Endothelial cell of umbilical vein (primary cell): ENCODE measurements around the gene IFNL3. TPM values are rescaled to one million over a fixed set of nuclear protein-coding genes. Genes with fewer than 3 reads are reported as not detected.
"Not testable (repeated sequence)": the region's sequence is repeated elsewhere in the genome, so short reads cannot be mapped to it uniquely, and the experiment has no call there.

Source experiments
- Bru-seq: library from RNA; stranded (reverse); fragments of 400-500 nt; gene quantifications from one replicate; lab custom pipeline; 2021; lab: Mats Ljungman, UMichigan
- BruChase-seq, 2 experiments: library from RNA; stranded (reverse); fragments of 400-500 nt; gene quantifications; one replicate each; lab custom pipeline; 2021; lab: Mats Ljungman, UMichigan
- BruUV-seq: library from RNA; stranded (reverse); fragments of 400-500 nt; replicated peaks from 2 replicates; lab custom pipeline; 2021; lab: Mats Ljungman, UMichigan
- CTCF ChIA-PET: fragments of 300-600, 350-600 bp; sonication (Branson Sonifier 250); formaldehyde crosslinking; loops from one replicate; lab custom pipeline; 2021; ENCODE audit warnings: antibody characterized with exemption, inconsistent platforms; lab: Charles Lee
- POLR2A ChIA-PET: fragments of 300-600, 350-600 bp; sonication (Branson Sonifier 250); formaldehyde crosslinking; loops from one replicate; lab custom pipeline; 2021; ENCODE audit warnings: antibody characterized with exemption, inconsistent platforms; lab: Charles Lee
- DNase-seq: peaks from one replicate; pipeline ENCODE4 v3.0.0-alpha.2; 2011; ENCODE audit warnings: low read depth, low spot score
- FAIRE-seq: peaks from 2 replicates; lab custom pipeline; 2011; peaks lifted over from hg19 to GRCh38; lab: Jason Lieb, UNC
- H2AFZ ChIP-seq: 2 replicates; pipeline ENCODE4 v1.6.0; 2012; ENCODE audit warnings: low read depth, low read length, control low read depth, inconsistent platforms
- H3K27ac ChIP-seq: 2 replicates; pipeline ENCODE4 v1.5.1; 2011; ENCODE audit warnings: low read depth, mild to moderate bottlenecking, control low read depth, low read length, moderate library complexity; ENCODE audit not compliant: insufficient read depth
- H3K27me3 ChIP-seq, 2 experiments: 2 replicates each; pipeline versions ENCODE4 v1.6.0 to v1.6.1; 2011; ENCODE audit warnings: low read length in 2 of 2, mixed read lengths in 1 of 2; ENCODE audit not compliant: control insufficient read depth in 2 of 2, insufficient read depth in 2 of 2
- H3K36me3 ChIP-seq, 2 experiments: 2 replicates in 1 of 2; 3 replicates in 1 of 2; pipeline ENCODE4 v1.5.1; 2011; ENCODE audit warnings: low read length in 2 of 2, mild to moderate bottlenecking in 1 of 2, moderate library complexity in 1 of 2; ENCODE audit not compliant: control insufficient read depth in 2 of 2, insufficient read depth in 2 of 2; ENCODE audit errors: extremely low read depth in 1 of 2
- H3K4me1 ChIP-seq: 3 replicates; pipeline ENCODE4 v1.5.1; 2011; ENCODE audit warnings: mild to moderate bottlenecking, low read length; ENCODE audit not compliant: control insufficient read depth, insufficient read depth; ENCODE audit errors: extremely low read depth
- H3K4me2 ChIP-seq: 2 replicates; pipeline ENCODE4 v1.6.1; 2011; ENCODE audit warnings: low read length, control low read depth, mixed read lengths; ENCODE audit not compliant: insufficient read depth
- H3K4me3 ChIP-seq, 3 experiments: fragments of 200-600 bp in 1 of 3; sonication (generic), shearing (Covaris generic) in 1 of 3; replicated peaks in 1 of 3; 2 replicates each; pipeline ENCODE4 v1.5.1; 2011 to 2016; ENCODE audit warnings: control low read depth in 3 of 3, low read length in 3 of 3, mild to moderate bottlenecking in 2 of 3, inconsistent platforms in 1 of 3, low read depth in 1 of 3, moderate library complexity in 1 of 3; ENCODE audit not compliant: insufficient read depth in 1 of 3
- H3K79me2 ChIP-seq: 2 replicates; pipeline ENCODE4 v1.6.0; 2012; ENCODE audit warnings: low read length, inconsistent platforms; ENCODE audit not compliant: control insufficient read depth, insufficient read depth
- H3K9ac ChIP-seq: replicated peaks from 2 replicates; pipeline ENCODE3; 2011; ENCODE audit warnings: low read length, control low read depth; ENCODE audit not compliant: insufficient read depth; ENCODE audit errors: extremely low read depth
- H3K9me1 ChIP-seq: replicated peaks from 3 replicates; pipeline ENCODE4 v1.6.0; 2011; ENCODE audit warnings: mild to moderate bottlenecking, low read length; ENCODE audit not compliant: control insufficient read depth, insufficient read depth; ENCODE audit errors: extremely low read depth
- H3K9me3 ChIP-seq: replicated peaks from 2 replicates; pipeline ENCODE4 v1.5.1; 2012; ENCODE audit warnings: low read length, inconsistent platforms; ENCODE audit not compliant: control insufficient read depth, insufficient read depth
- H4K20me1 ChIP-seq: replicated peaks from 2 replicates; pipeline ENCODE3; 2011; ENCODE audit warnings: mild to moderate bottlenecking, low read length; ENCODE audit not compliant: control insufficient read depth, insufficient read depth; ENCODE audit errors: extremely low read depth
- CTCF ChIP-seq, 2 donors: IDR thresholded peaks; 1 replicate in 1 of 2; 2 replicates in 1 of 2; pipeline ENCODE4 v1.5.1; 2011; ENCODE audit warnings: low read length in 2 of 2, mild to moderate bottlenecking in 2 of 2, moderate library complexity in 2 of 2, control low read depth in 1 of 2, inconsistent platforms in 1 of 2, low read depth in 1 of 2; ENCODE audit not compliant: insufficient read depth in 1 of 2; ENCODE audit errors: extremely low read depth in 1 of 2
- EZH2 ChIP-seq: IDR thresholded peaks from 2 replicates; pipeline ENCODE4 v1.6.1; 2012; ENCODE audit warnings: borderline replicate concordance, low read depth, mild to moderate bottlenecking, moderate library complexity, low read length, inconsistent platforms; ENCODE audit not compliant: severe bottlenecking
- FOS ChIP-seq: IDR thresholded peaks from 2 replicates; pipeline ENCODE4 v1.6.1; 2011; ENCODE audit warnings: mild to moderate bottlenecking, low read length, moderate library complexity, borderline replicate concordance; ENCODE audit not compliant: insufficient read depth
- JUN ChIP-seq: IDR thresholded peaks from 2 replicates; pipeline ENCODE4 v1.6.1; 2011; ENCODE audit warnings: borderline replicate concordance, low read depth; ENCODE audit not compliant: insufficient read length, insufficient read depth
- MYC ChIP-seq: IDR thresholded peaks from one replicate; pipeline ENCODE4 v1.6.1; 2011; ENCODE audit warnings: mild to moderate bottlenecking, low read depth, low read length
- POLR2A ChIP-seq: IDR thresholded peaks from 2 replicates; pipeline ENCODE4 v1.6.1; 2012; ENCODE audit warnings: low read depth, mild to moderate bottlenecking, control low read depth, low read length
- POLR2AphosphoS5 ChIP-seq: IDR thresholded peaks from 2 replicates; pipeline ENCODE4 v1.6.1; 2012; ENCODE audit warnings: low read depth, mild to moderate bottlenecking, control low read depth, low read length, moderate library complexity; ENCODE audit not compliant: insufficient read depth
- dilution Hi-C: fragments of 300-500 bp; cut with MboI; formaldehyde crosslinking; loops from one replicate; pipeline ENCODE4 v1.15.0; 2019; ENCODE audit warnings: low sequenced_read_pairs; ENCODE audit not compliant: extremely low pct_ligation_motif_present
- intact Hi-C: fragments of 100-400 bp; cut with micrococcal nuclease; formaldehyde crosslinking; loops from one replicate; pipeline ENCODE4 v1.10.0; 2022
- long read RNA-seq: library from polyadenylated mRNA; stranded (forward); transcript quantifications from one replicate; pipeline ENCODE4 v2.0.0, GENCODE V29; 2021
- polyA minus RNA-seq, 3 experiments: library from RNA; depleted of rRNA, polyadenylated mRNA; stranded (reverse); fragments of >200 nt; gene quantifications; 1 replicate in 1 of 3; 2 replicates in 2 of 3; pipeline ENCODE4 v1.2.3, GENCODE V29; 2011
- polyA plus RNA-seq, 4 experiments: library from polyadenylated mRNA; depleted of rRNA in 3 of 4; stranded (reverse) in 3 of 4; unstranded in 1 of 4; fragments of >200 nt; gene quantifications; 2 replicates each; pipeline versions ENCODE4 v1.2.1 to v1.2.3, GENCODE V29; 2011 to 2012; ENCODE audit warnings: missing spikeins in 1 of 4
- total RNA-seq: library from RNA; stranded (reverse); gene quantifications from 2 replicates; pipeline ENCODE4 v1.2.3, GENCODE V29; 2021
- TF ChIP-seq, protein P1 (sequence below): IDR thresholded peaks from 2 replicates; pipeline ENCODE4 v1.6.1; 2011; ENCODE audit not compliant: insufficient read depth, insufficient read length

Gene IFNL3
- total RNA-seq (not detected in 2 replicates), polyA plus RNA-seq (not detected in 2 replicates), polyA minus RNA-seq (not detected in 2 replicates), Bru-seq, nascent RNA (not detected), BruChase-seq, experiment 1, labeled RNA remaining after a 6-hour chase (not detected), BruChase-seq, experiment 2, labeled RNA remaining after a 2-hour chase (not detected)
- not detected in 2 replicates for polyA plus RNA-seq (2011; cell fraction: cytosol; rRNA removed)
- not detected in 2 replicates for polyA plus RNA-seq (2011; cell fraction: nucleus; rRNA removed)
- polyA plus RNA-seq (2012) = not detected in 2 replicates
- polyA minus RNA-seq (2011; cell fraction: cytosol; rRNA and poly(A)+ RNA removed) = not detected
- not detected in 2 replicates for polyA minus RNA-seq (2011; cell fraction: nucleus; rRNA and poly(A)+ RNA removed)
- long read RNA-seq = 0 reads

DNA sequence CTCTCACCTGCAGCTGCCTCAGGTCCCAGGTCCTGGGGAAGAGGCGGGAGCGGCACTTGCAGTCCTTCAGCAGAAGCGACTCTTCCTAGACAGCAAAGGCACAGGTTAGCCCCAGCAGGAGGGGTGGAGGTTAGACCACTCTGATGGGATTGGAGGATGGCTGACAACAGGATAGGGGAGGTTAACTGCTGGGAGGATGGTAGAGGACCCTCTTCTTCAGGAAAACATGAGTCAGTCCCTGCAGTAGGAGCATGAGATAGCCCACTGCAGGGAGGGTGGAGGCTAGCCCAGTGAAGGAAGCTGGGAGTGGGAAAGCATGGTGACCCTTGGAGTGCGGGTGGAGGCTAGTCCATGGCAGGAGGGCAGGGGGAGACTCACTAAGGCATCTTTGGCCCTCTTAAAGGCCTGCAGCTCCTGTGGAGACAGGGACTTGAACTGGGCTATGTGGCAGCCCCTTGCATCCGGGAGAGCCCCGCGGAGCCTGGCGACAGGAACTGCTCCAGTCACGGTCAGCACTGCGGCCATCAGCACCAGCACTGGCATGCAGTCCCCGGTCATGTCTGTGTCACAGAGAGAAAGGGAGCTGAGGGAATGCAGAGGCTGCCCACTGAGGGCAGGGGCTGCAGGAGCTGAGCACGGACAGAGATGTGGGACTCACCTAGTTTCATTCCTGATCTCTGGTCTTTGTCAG lies at the start of gene IFNL3:
TSS of gene IFNL3 (minus strand) at position 597 of the 691 bp plus-strand sequence. CDS start at position 558, 39 bp downstream.
- CTCF ChIA-PET, H3K9ac ChIP-seq, H3K9me3 ChIP-seq, FAIRE-seq, BruUV-seq, dilution Hi-C loops, H3K4me2 ChIP-seq, H3K4me3 ChIP-seq, DNase-seq, H3K9me1 ChIP-seq, POLR2A ChIA-PET, H2AFZ ChIP-seq, H3K4me1 ChIP-seq, H4K20me1 ChIP-seq, H3K79me2 ChIP-seq, intact Hi-C loops, H3K27ac ChIP-seq, H3K36me3 ChIP-seq: not testable (repeated sequence)
- peaks cover 20 to 28% of the 10 kb centered on the region in 2 experiments for H3K27me3 ChIP-seq

DNA sequence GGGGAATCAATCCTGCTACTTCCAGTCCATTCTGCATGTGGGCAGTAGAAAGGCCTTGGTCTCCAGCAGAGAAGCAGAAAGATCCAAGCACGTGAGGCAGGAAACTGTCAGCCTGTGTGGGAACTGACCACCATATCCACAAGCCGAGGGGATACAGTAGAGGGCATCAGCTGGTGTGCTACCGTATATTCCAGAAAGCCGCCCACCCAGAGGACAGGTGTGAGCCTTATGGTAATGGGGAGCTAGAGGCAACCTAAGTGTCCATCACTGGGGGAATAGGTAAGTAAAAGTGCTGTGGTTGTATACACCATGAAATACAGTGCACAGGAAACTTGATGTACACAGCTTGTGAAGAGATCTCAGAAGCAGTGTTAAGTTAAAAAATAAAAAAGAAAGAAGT lies 48.6 kb upstream of the IFNL3 start:
- FAIRE-seq = no peak
- ChIA-PET CTCF (no interaction called here), POLR2A (interaction anchor here (0.6 kb wide), 1 partner anchor 193 kb away, joined by 6 read pairs; no protein-coding TSS in a partner anchor)
- Histone ChIP-seq H4K20me1 (no peaks in the 10 kb centered on the region), H3K9me3 (no peaks in the 10 kb centered on the region), H3K4me1 (no peaks in the 10 kb centered on the region), H3K9ac (no peak overlapping the region), H3K4me2 (no peak overlapping the region), H3K27me3 (peaks cover 7 to 9% of the 10 kb centered on the region in 2 experiments), H3K36me3 (no peaks in the 10 kb centered on the region), H2AFZ (no peak overlapping the region), H3K4me3 (no peak overlapping the region), H3K27ac (no peak overlapping the region), H3K79me2 (no peaks in the 10 kb centered on the region), H3K9me1 (no peaks in the 10 kb centered on the region)
- DNase-seq = no peak
- BruUV-seq = no TSS peak
- TF ChIP-seq JUN = no peak
- TF ChIP-seq MYC = no peak
- no peak for TF ChIP-seq FOS
- TF ChIP-seq EZH2 = no peak
- TF ChIP-seq POLR2A = no peak
- no peak for TF ChIP-seq POLR2AphosphoS5
- TF ChIP-seq CTCF (IDR thresholded peaks at IDR 0.05; ENCODE audit: extremely low read depth in 1 of 2, insufficient read depth in 1 of 2, low read depth in 1 of 2, low read length in 2 of 2) = no peak
- TF ChIP-seq, protein P1, sequence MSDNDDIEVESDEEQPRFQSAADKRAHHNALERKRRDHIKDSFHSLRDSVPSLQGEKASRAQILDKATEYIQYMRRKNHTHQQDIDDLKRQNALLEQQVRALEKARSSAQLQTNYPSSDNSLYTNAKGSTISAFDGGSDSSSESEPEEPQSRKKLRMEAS = no peak
- intact Hi-C loops = no loop called here
- dilution Hi-C loops = no loop called here
